ENCODE measurements around the gene GCLC. TPM values are rescaled to one million over a fixed set of nuclear protein-coding genes. Genes with fewer than 3 reads are reported as not detected.

GCLC gene
- total RNA-seq, 1 experiment from 2014 or later, result 33.5 TPM

GRCh38 chr6:53532942-53533341 is 12.0 kb downstream of the GCLC start:
- Histone ChIP-seq H3K27me3 (replicated peaks; ENCODE audit: insufficient read depth, low read depth, low read length, poor library complexity) (no peaks in the 10 kb centered on the region), H3K4me1 (ENCODE audit: insufficient read depth, low read length, poor library complexity, severe bottlenecking) (peaks cover 5% of the 10 kb centered on the region), H3K36me3 (ENCODE audit: insufficient read depth, low read length, poor library complexity, severe bottlenecking) (no peaks in the 10 kb centered on the region), H3K27ac (ENCODE audit: low read depth, low read length, poor library complexity, severe bottlenecking) (no peak overlapping the region), H3K9me3 (ENCODE audit: low read depth, low read length, poor library complexity, severe bottlenecking) (no peaks in the 10 kb centered on the region), H3K4me3 (ENCODE audit: low read depth, low read length, poor library complexity, severe bottlenecking) (no peak overlapping the region)
- ChIA-PET CTCF (no interaction called here), POLR2A (ENCODE audit: low non-redundant PET) (no interaction called here)
- intact Hi-C loops (cut with micrococcal nuclease; ENCODE audit: unreplicated experiment), result no loop called here
- DNase-seq (ENCODE audit: low spot score), result no peak
- TF ChIP-seq EZH2 (IDR thresholded peaks at IDR 0.05; ENCODE audit: borderline replicate concordance, low read depth, low read length, poor library complexity, severe bottlenecking), result no peak
- TF ChIP-seq CTCF (conservative IDR thresholded peaks at IDR 0.05; ENCODE audit: low read depth, low read length), result no peak
- no TSS peak for BruUV-seq (replicated peaks)

GRCh38 chr6:53532061-53532797 is 12.7 kb downstream of the GCLC start:
- intact Hi-C loops (cut with micrococcal nuclease; ENCODE audit: unreplicated experiment), result no loop called here
- no peak for DNase-seq (ENCODE audit: low spot score)
- ChIA-PET CTCF (no interaction called here), POLR2A (ENCODE audit: low non-redundant PET) (no interaction called here)
- Histone ChIP-seq H3K27ac (ENCODE audit: low read depth, low read length, poor library complexity, severe bottlenecking) (no peak overlapping the region), H3K4me1 (ENCODE audit: insufficient read depth, low read length, poor library complexity, severe bottlenecking) (peaks cover 5% of the 10 kb centered on the region), H3K4me3 (ENCODE audit: low read depth, low read length, poor library complexity, severe bottlenecking) (no peak overlapping the region), H3K9me3 (ENCODE audit: low read depth, low read length, poor library complexity, severe bottlenecking) (no peaks in the 10 kb centered on the region), H3K36me3 (ENCODE audit: insufficient read depth, low read length, poor library complexity, severe bottlenecking) (no peaks in the 10 kb centered on the region), H3K27me3 (replicated peaks; ENCODE audit: insufficient read depth, low read depth, low read length, poor library complexity) (no peaks in the 10 kb centered on the region)
- no TSS peak for BruUV-seq (replicated peaks)
- TF ChIP-seq EZH2 (IDR thresholded peaks at IDR 0.05; ENCODE audit: borderline replicate concordance, low read depth, low read length, poor library complexity, severe bottlenecking) (no peak), CTCF (conservative IDR thresholded peaks at IDR 0.05; ENCODE audit: low read depth, low read length) (no peak)

- intact Hi-C loops (cut with micrococcal nuclease; ENCODE audit: unreplicated experiment), result no loop called here
- Histone ChIP-seq H3K9me3 (ENCODE audit: low read depth, low read length, poor library complexity, severe bottlenecking) (no peaks in the 10 kb centered on the region), H3K27ac (ENCODE audit: low read depth, low read length, poor library complexity, severe bottlenecking) (no peak overlapping the region), H3K4me3 (ENCODE audit: low read depth, low read length, poor library complexity, severe bottlenecking) (no peak overlapping the region), H3K36me3 (ENCODE audit: insufficient read depth, low read length, poor library complexity, severe bottlenecking) (no peaks in the 10 kb centered on the region), H3K27me3 (replicated peaks; ENCODE audit: insufficient read depth, low read depth, low read length, poor library complexity) (no peaks in the 10 kb centered on the region), H3K4me1 (ENCODE audit: insufficient read depth, low read length, poor library complexity, severe bottlenecking) (peaks cover 5% of the 10 kb centered on the region)
- ChIA-PET POLR2A (ENCODE audit: low non-redundant PET) (no interaction called here), CTCF (no interaction called here)
- DNase-seq (ENCODE audit: low spot score), result no peak
- BruUV-seq (replicated peaks), result no TSS peak
- TF ChIP-seq CTCF (conservative IDR thresholded peaks at IDR 0.05; ENCODE audit: low read depth, low read length), result no peak
- no peak for TF ChIP-seq EZH2 (IDR thresholded peaks at IDR 0.05; ENCODE audit: borderline replicate concordance, low read depth, low read length, poor library complexity, severe bottlenecking)
Measured at GRCh38 chr6:53530780-53531386, 14.0 kb downstream of the GCLC start.

All from A673 (cell line).